Measurements from ENCODE around the gene LETM1.

GRCh38 chr4:1904042-1904441 is 48.1 kb upstream of the LETM1 start:
- TF ChIP-seq POLR2A (IDR thresholded peaks at IDR 0.05) (no peak), CTCF (IDR thresholded peaks at IDR 0.05) (no peak)

Measured in adrenal gland (tissue), 5 donors.